Measurements from ENCODE around the gene CEP128. TPM values are rescaled to one million over a fixed set of nuclear protein-coding genes. Genes with fewer than 3 reads are reported as not detected.
A peak's percentile ranks its signal among the peaks of the same experiment; 100 is the strongest.

Gene CEP128
- total and polyA plus RNA-seq, 7 donors, result 0.79 to 2.3 (median 1.8) TPM

- peaks cover 2% of the 10 kb centered on the region for H3K4me1 ChIP-seq
- H3K4me3 ChIP-seq, result no peak overlapping the region
- H3K27ac ChIP-seq, result no peak overlapping the region
- TF ChIP-seq, protein P1, sequence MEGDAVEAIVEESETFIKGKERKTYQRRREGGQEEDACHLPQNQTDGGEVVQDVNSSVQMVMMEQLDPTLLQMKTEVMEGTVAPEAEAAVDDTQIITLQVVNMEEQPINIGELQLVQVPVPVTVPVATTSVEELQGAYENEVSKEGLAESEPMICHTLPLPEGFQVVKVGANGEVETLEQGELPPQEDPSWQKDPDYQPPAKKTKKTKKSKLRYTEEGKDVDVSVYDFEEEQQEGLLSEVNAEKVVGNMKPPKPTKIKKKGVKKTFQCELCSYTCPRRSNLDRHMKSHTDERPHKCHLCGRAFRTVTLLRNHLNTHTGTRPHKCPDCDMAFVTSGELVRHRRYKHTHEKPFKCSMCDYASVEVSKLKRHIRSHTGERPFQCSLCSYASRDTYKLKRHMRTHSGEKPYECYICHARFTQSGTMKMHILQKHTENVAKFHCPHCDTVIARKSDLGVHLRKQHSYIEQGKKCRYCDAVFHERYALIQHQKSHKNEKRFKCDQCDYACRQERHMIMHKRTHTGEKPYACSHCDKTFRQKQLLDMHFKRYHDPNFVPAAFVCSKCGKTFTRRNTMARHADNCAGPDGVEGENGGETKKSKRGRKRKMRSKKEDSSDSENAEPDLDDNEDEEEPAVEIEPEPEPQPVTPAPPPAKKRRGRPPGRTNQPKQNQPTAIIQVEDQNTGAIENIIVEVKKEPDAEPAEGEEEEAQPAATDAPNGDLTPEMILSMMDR (IDR thresholded peaks at IDR 0.05), result no peak
- peaks cover 0 to 2% of the 10 kb centered on the region in 2 donors for H3K36me3 ChIP-seq (ENCODE audit: insufficient read depth in 1 of 2, low read depth in 1 of 2)
- WGBS, 3 donors, result 43 to 77% (median 52%) methylated on average over 2 of the region's 2 CpGs
- intact Hi-C loops (cut with DNase I), result no loop called here
- H3K9me3 ChIP-seq, result no peaks in the 10 kb centered on the region
- no peak for ATAC-seq
- DNase-seq, result no peak
- H3K27me3 ChIP-seq (ENCODE audit: insufficient read depth in 3 of 3, low read length in 2 of 3), result no peaks in the 10 kb centered on the region
These were observed 446.8 kb downstream of the CEP128 start for GRCh38 chr14:80494769-80495168.

DNA sequence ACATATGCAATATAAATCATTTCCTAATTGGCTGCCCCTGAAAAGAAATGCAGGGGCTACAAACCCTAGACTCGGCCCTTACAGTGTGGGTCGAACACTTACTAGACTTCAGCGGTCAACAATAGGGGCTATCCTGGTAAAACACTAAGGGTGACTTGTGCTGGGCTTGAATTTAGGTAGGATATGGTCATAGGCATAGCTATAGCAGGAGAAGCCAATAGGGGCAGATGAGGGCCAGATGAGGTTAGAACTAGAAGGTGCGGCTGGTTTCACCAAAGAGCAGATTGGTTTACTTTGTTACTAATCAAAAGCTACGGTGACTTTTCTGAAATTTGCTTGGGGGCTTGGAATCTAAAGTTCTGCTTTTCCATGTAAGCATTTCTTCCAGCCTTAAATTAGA, 447.9 kb downstream of the CEP128 start:
- DNase-seq (no peak), ATAC-seq (no peak)
- no peaks in the 10 kb centered on the region for H3K27me3 ChIP-seq (ENCODE audit: insufficient read depth in 3 of 3, low read length in 2 of 3)
- 48 to 71% (median 55%) methylated on average over 5 of the region's 5 CpGs for WGBS, 3 donors
- H3K36me3 ChIP-seq (ENCODE audit: insufficient read depth in 1 of 2, low read depth in 1 of 2), result no peaks in the 10 kb centered on the region
- intact Hi-C loops (cut with DNase I), result no loop called here
- no peak overlapping the region for H3K4me3 ChIP-seq
- TF ChIP-seq, protein P1 (IDR thresholded peaks at IDR 0.05), result no peak
- H3K27ac ChIP-seq, result no peak overlapping the region
- peaks cover 2% of the 10 kb centered on the region for H3K4me1 ChIP-seq
- no peaks in the 10 kb centered on the region for H3K9me3 ChIP-seq

DNA sequence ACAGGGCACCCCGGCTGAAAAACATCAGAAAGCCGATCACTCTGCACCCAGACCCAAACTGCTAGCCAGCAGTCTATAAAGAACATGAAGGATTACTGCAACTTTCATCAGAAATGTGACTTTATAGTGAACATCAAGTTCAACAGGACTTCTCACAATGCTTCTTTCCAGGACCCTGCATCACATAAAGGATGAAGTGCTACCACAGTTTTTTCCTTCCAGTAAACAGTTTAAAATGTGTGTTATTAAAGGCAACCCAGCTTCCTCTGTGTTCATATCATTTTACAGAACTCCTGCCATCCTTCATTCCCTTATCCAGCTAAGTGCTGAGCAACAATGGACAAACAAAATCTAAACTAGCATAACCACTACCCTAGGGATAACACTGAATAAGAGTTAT, 449.9 kb downstream of the CEP128 start:
- no peaks in the 10 kb centered on the region for H3K27me3 ChIP-seq (ENCODE audit: insufficient read depth in 3 of 3, low read length in 2 of 3)
- ATAC-seq, result peak in 1 of 4 donors; percentile 45
- TF ChIP-seq, protein P1 (IDR thresholded peaks at IDR 0.05), result no peak

DNA sequence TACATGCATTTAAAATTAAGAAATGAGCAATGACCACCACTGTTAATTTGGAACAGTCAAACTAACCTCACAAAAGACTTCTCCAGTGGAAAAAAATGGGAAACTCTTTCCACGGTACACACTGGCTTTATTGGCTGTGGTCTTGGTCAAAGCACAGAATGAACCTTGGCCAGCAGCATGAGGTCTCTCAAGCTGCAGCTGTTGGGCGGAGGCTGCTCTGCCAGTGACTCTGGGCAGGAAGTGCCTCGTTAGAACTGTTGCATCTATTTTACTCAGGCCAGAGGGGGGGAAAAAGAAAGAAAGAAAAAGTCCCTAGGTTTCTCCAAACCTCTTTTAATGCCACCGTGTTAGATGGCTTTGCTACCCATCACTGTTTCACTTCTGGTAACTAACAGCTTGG, 450.4 kb downstream of the CEP128 start:
- peak; percentile 71 to 92 (median 90) for ATAC-seq
- TF ChIP-seq, protein P1 (IDR thresholded peaks at IDR 0.05), result no peak
- intact Hi-C loops (cut with DNase I), result no loop called here
- H3K36me3 ChIP-seq (ENCODE audit: insufficient read depth in 1 of 2, low read depth in 1 of 2), result no peaks in the 10 kb centered on the region
- H3K4me3 ChIP-seq, result no peak overlapping the region
- H3K4me1 ChIP-seq, result peaks cover 2% of the 10 kb centered on the region
- peak; percentile 49 to 78 for DNase-seq
- no peaks in the 10 kb centered on the region for H3K27me3 ChIP-seq (ENCODE audit: insufficient read depth in 3 of 3, low read length in 2 of 3)
- H3K27ac ChIP-seq, result peak overlapping the region; percentile 46
- 5 to 8% (median 7%) methylated on average over 4 of the region's 4 CpGs for WGBS, 3 donors
- H3K9me3 ChIP-seq, result no peaks in the 10 kb centered on the region

More for the DNA sequence above, 449.9 kb downstream of the CEP128 start:
- Histone ChIP-seq H3K36me3 (ENCODE audit: insufficient read depth in 1 of 2, low read depth in 1 of 2) (no peaks in the 10 kb centered on the region), H3K4me3 (no peak overlapping the region), H3K27ac (peak overlapping the region; percentile 46), H3K4me1 (peaks cover 2% of the 10 kb centered on the region), H3K9me3 (no peaks in the 10 kb centered on the region)
- intact Hi-C loops (cut with DNase I), result no loop called here
- DNase-seq, result no peak
- 11 to 28% (median 20%) methylated on average over 2 of the region's 2 CpGs for WGBS, 3 donors

DNA sequence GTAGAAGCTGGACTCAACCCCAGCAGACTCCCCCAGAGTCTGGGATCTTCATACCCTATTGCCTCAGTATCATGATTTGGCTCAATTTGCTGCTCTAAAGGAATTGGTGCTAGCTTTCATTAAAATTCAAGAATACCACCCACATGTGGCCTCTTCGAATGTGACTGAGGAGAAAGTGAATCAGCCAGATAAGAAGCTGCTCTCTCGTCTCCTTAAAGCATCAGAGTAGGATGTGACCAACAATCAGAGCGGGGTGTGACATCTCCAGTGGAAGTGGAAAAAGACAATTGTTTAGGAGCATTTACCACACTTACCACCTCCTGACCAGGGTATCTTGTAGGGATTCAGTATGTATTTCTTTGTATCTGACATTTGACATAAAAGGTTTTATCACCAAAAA, 452.0 kb downstream of the CEP128 start:
- TF ChIP-seq, protein P1 (IDR thresholded peaks at IDR 0.05), result no peak
- DNase-seq (no peak), ATAC-seq (no peak)
- Histone ChIP-seq H3K27ac (no peak overlapping the region), H3K4me1 (peaks cover 2% of the 10 kb centered on the region), H3K36me3 (ENCODE audit: insufficient read depth in 1 of 2, low read depth in 1 of 2) (no peaks in the 10 kb centered on the region), H3K4me3 (no peak overlapping the region), H3K9me3 (no peaks in the 10 kb centered on the region), H3K27me3 (ENCODE audit: insufficient read depth in 3 of 3, low read length in 2 of 3) (no peaks in the 10 kb centered on the region)
- intact Hi-C loops (cut with DNase I), result no loop called here
- WGBS, 3 donors, result 80 to 94% (median 93%) methylated on average over 3 of the region's 3 CpGs

All from psoas muscle (tissue), 8 donors.